CD4-positive, alpha-beta memory T cell (primary cell): ENCODE results near the gene TMEM179. TPM values are rescaled to one million over a fixed set of nuclear protein-coding genes. Genes with fewer than 3 reads are reported as not detected.

Source experiments
- CTCF ChIA-PET: fragments of 350-600 bp; sonication (Branson Sonifier 250); formaldehyde crosslinking; loops from one replicate; lab custom pipeline; 2021; ENCODE audit warnings: inconsistent platforms; ENCODE audit not compliant: partially characterized antibody; lab: Charles Lee
- POLR2A ChIA-PET: fragments of 350-600 bp; sonication (Branson Sonifier 250); formaldehyde crosslinking; loops from one replicate; lab custom pipeline; 2021; ENCODE audit not compliant: partially characterized antibody; lab: Charles Lee
- DNase-seq, 5 donors: peaks; one replicate each; pipeline versions ENCODE4 v3.0.0 to v3.0.0-alpha.2; 2020 to 2022; ENCODE audit warnings: mixed read lengths in 1 of 5
- H3K27ac ChIP-seq: one replicate; pipeline ENCODE4 v1.7.0; 2013; ENCODE audit warnings: low read depth, low read length
- H3K27me3 ChIP-seq: 2 replicates; pipeline ENCODE4 v1.7.0; 2013; ENCODE audit warnings: mild to moderate bottlenecking, low read length, moderate library complexity; ENCODE audit not compliant: insufficient read depth
- H3K36me3 ChIP-seq: 2 replicates; pipeline ENCODE4 v1.7.0; 2013; ENCODE audit warnings: mild to moderate bottlenecking, low read length, moderate library complexity; ENCODE audit not compliant: insufficient read depth
- H3K4me1 ChIP-seq: 2 replicates; pipeline ENCODE4 v1.7.0; 2013; ENCODE audit warnings: mild to moderate bottlenecking, low read length, moderate library complexity; ENCODE audit not compliant: insufficient read depth
- H3K4me3 ChIP-seq, 2 donors: one replicate each; pipeline ENCODE4 v1.7.0; 2013; ENCODE audit warnings: low read length in 2 of 2, mild to moderate bottlenecking in 1 of 2
- H3K9me3 ChIP-seq, 2 donors: one replicate each; pipeline ENCODE4 v1.7.0; 2013; ENCODE audit warnings: low read length in 2 of 2, control low read depth in 1 of 2; ENCODE audit not compliant: control insufficient read depth in 1 of 2
- H3K27ac Mint-ChIP-seq, 7 donors: one replicate each; pipeline ENCODE4 v1.8.0; 2020 to 2021; ENCODE audit warnings: mixed read lengths in 7 of 7, mild to moderate bottlenecking in 6 of 7, inconsistent platforms in 3 of 7, moderate library complexity in 3 of 7
- H3K27me3 Mint-ChIP-seq, 2 donors: one replicate each; pipeline ENCODE4 v1.8.0; 2020 to 2021; ENCODE audit warnings: mixed read lengths in 2 of 2
- H3K36me3 Mint-ChIP-seq, 2 donors: one replicate each; pipeline ENCODE4 v1.8.0; 2020 to 2021; ENCODE audit warnings: mixed read lengths in 2 of 2, inconsistent platforms in 1 of 2, mild to moderate bottlenecking in 1 of 2
- H3K4me1 Mint-ChIP-seq, 4 donors: one replicate each; pipeline ENCODE4 v1.8.0; 2020 to 2021; ENCODE audit warnings: mixed read lengths in 4 of 4, mild to moderate bottlenecking in 1 of 4
- H3K4me3 Mint-ChIP-seq, 8 donors: one replicate each; pipeline ENCODE4 v1.8.0; 2020 to 2021; ENCODE audit warnings: mixed read lengths in 8 of 8, mild to moderate bottlenecking in 7 of 8, moderate library complexity in 6 of 8, inconsistent platforms in 3 of 8
- H3K9me3 Mint-ChIP-seq, 8 donors: one replicate each; pipeline ENCODE4 v1.8.0; 2020 to 2021; ENCODE audit warnings: mixed read lengths in 8 of 8, mild to moderate bottlenecking in 5 of 8, inconsistent platforms in 3 of 8, moderate library complexity in 1 of 8
- intact Hi-C: fragments of 100-400 bp; cut with micrococcal nuclease; formaldehyde crosslinking; loops from one replicate; pipeline ENCODE4 v1.15.1; 2023
- polyA plus RNA-seq, 2 donors: library from polyadenylated mRNA; unstranded; fragments of 300-500 nt; fragmentation: Illumina TruSeq; gene quantifications; one replicate each; pipeline ENCODE4 v1.2.3, GENCODE V29; 2021
- total RNA-seq, 2 experiments: library from RNA; stranded (reverse); gene quantifications; one replicate each; pipeline ENCODE4 v1.2.3, GENCODE V29; 2021

Gene TMEM179
- total and polyA plus RNA-seq, 4 experiments from 2014 or later, result not detected

GRCh38 chr14:104578321-104578720 lies 26.3 kb downstream of the TMEM179 start:
- Histone ChIP-seq H3K27me3 (no peaks in the 10 kb centered on the region), H3K27ac (no peak overlapping the region), H3K4me3 (no peak overlapping the region), H3K36me3 (no peaks in the 10 kb centered on the region), H3K9me3 (no peaks in the 10 kb centered on the region), H3K4me1 (no peaks in the 10 kb centered on the region)
- Mint-ChIP-seq H3K4me1 (no peaks in the 10 kb centered on the region), H3K27ac (no peak overlapping the region), H3K4me3 (no peak overlapping the region), H3K27me3 (peaks cover 4 to 5% of the 10 kb centered on the region in 2 donors), H3K9me3 (no peaks in the 10 kb centered on the region), H3K36me3 (no peaks in the 10 kb centered on the region)
- POLR2A ChIA-PET, result no interaction called here
- no peak for DNase-seq
- CTCF ChIA-PET, result no interaction called here
- intact Hi-C loops, result no loop called here

- Histone ChIP-seq H3K36me3 (no peaks in the 10 kb centered on the region), H3K27me3 (no peaks in the 10 kb centered on the region), H3K4me3 (no peak overlapping the region), H3K4me1 (no peaks in the 10 kb centered on the region), H3K27ac (no peak overlapping the region), H3K9me3 (no peaks in the 10 kb centered on the region)
- ChIA-PET CTCF (interaction anchor here (1.2 kb wide), 1 partner anchor 13 kb away, joined by 3 read pairs; no protein-coding TSS in a partner anchor), POLR2A (no interaction called here)
- Mint-ChIP-seq H3K27ac (no peak overlapping the region), H3K27me3 (peaks cover 4 to 5% of the 10 kb centered on the region in 2 donors), H3K9me3 (no peaks in the 10 kb centered on the region), H3K4me3 (no peak overlapping the region), H3K4me1 (no peaks in the 10 kb centered on the region), H3K36me3 (no peaks in the 10 kb centered on the region)
- no peak for DNase-seq
- intact Hi-C loops, result no loop called here
These were observed 26.7 kb downstream of the TMEM179 start for GRCh38 chr14:104577847-104578301.

- intact Hi-C loops, result no loop called here
- POLR2A ChIA-PET, result no interaction called here
These were observed 27.1 kb downstream of the TMEM179 start for GRCh38 chr14:104577426-104577825.

DNA sequence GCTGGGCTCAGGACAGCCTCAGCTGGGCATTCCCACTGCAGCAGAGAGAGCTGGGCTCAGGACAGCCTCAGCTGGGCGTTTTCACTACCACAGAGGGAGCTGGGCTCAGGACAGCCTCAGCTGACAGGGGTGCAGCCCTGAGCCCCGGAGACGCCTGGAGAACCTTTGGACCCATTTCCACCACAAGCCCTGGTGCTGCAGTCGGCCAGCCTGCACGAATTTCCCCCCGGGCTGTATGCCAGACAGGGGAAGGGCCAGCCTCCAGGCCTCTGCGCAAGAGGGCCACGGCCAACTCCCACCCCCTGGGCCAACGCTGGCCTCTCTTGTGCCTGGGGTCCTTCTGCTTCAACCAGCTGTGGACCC lies 27.6 kb downstream of the TMEM179 start:
- intact Hi-C loops, result no loop called here
- CTCF ChIA-PET, result interaction anchor here (1.2 kb wide), 1 partner anchor 13 kb away, joined by 3 read pairs; no protein-coding TSS in a partner anchor

More at GRCh38 chr14:104577426-104577825, 27.1 kb downstream of the TMEM179 start:
- H3K27ac ChIP-seq, result no peak overlapping the region
- no peaks in the 10 kb centered on the region for H3K4me1 Mint-ChIP-seq
- no peaks in the 10 kb centered on the region for H3K27me3 ChIP-seq
- H3K27me3 Mint-ChIP-seq, result peaks cover 4 to 7% of the 10 kb centered on the region in 2 donors
- DNase-seq, result no peak
- no peaks in the 10 kb centered on the region for H3K9me3 Mint-ChIP-seq
- no peak overlapping the region for H3K4me3 ChIP-seq
- no peaks in the 10 kb centered on the region for H3K9me3 ChIP-seq
- H3K4me3 Mint-ChIP-seq, result no peak overlapping the region
- no peaks in the 10 kb centered on the region for H3K36me3 ChIP-seq
- H3K27ac Mint-ChIP-seq, result no peak overlapping the region
- H3K4me1 ChIP-seq, result no peaks in the 10 kb centered on the region
- H3K36me3 Mint-ChIP-seq, result no peaks in the 10 kb centered on the region
- CTCF ChIA-PET, result interaction anchor here (1.2 kb wide), 1 partner anchor 13 kb away, joined by 3 read pairs; no protein-coding TSS in a partner anchor

DNA sequence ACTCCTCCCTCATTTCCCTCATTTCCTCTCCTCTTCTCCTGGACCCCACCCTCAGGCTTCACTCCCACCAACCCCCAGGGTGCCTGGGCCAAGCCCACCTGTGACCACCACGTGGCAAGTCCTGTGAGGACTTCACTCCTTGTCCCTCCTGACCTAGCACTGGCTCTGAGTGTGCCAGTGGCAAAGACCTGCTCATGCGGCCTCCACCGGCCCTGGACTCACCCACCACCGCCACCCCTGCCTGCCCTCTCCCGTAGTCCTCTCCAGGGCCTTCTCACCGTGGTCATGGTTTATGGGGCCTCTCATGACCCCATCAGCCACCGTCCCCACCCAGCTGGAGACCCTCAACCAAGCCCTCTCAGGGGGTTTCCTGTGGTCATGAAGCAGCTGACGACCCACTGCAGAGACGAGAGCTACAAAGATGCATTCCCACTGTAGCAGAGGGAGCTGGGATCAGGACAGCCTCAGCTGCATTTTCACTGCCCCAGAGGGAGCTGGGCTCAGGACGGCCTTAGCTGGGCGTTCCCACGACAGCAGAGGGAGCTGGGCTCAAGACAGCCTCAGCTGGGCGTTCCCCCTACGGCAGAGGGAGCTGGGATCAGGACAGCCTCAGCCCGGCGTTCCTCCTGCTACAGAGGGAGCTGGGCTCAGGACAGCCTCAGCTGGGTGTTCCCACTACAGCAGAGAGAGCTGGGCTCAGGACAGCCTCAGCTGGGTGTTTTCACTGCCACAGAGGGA lies 28.2 kb downstream of the TMEM179 start:
- intact Hi-C loops, result no loop called here
- ChIA-PET POLR2A (no interaction called here), CTCF (interaction anchor here (1.2 kb wide), 1 partner anchor 12 kb away, joined by 3 read pairs; no protein-coding TSS in a partner anchor)
- H3K9me3 Mint-ChIP-seq, result no peaks in the 10 kb centered on the region
- DNase-seq, result no peak
- Histone ChIP-seq H3K4me1 (no peaks in the 10 kb centered on the region), H3K4me3 (no peak overlapping the region), H3K9me3 (no peaks in the 10 kb centered on the region), H3K27me3 (no peaks in the 10 kb centered on the region), H3K27ac (no peak overlapping the region), H3K36me3 (no peaks in the 10 kb centered on the region)
- no peaks in the 10 kb centered on the region for H3K36me3 Mint-ChIP-seq
- no peaks in the 10 kb centered on the region for H3K4me1 Mint-ChIP-seq
- peaks cover 4 to 8% of the 10 kb centered on the region in 2 donors for H3K27me3 Mint-ChIP-seq
- no peak overlapping the region for H3K4me3 Mint-ChIP-seq
- no peak overlapping the region for H3K27ac Mint-ChIP-seq

More for the DNA sequence above, 27.6 kb downstream of the TMEM179 start:
- H3K9me3 ChIP-seq, result no peaks in the 10 kb centered on the region
- Mint-ChIP-seq H3K4me1 (no peaks in the 10 kb centered on the region), H3K27me3 (peaks cover 4 to 8% of the 10 kb centered on the region in 2 donors), H3K4me3 (no peak overlapping the region), H3K27ac (no peak overlapping the region), H3K36me3 (no peaks in the 10 kb centered on the region), H3K9me3 (no peaks in the 10 kb centered on the region)
- no peaks in the 10 kb centered on the region for H3K27me3 ChIP-seq
- POLR2A ChIA-PET, result no interaction called here
- no peaks in the 10 kb centered on the region for H3K36me3 ChIP-seq
- H3K27ac ChIP-seq, result no peak overlapping the region
- H3K4me3 ChIP-seq, result no peak overlapping the region
- H3K4me1 ChIP-seq, result no peaks in the 10 kb centered on the region
- no peak for DNase-seq

GRCh38 chr14:104574978-104575583 lies 29.5 kb downstream of the TMEM179 start:
- no peak overlapping the region for H3K27ac Mint-ChIP-seq
- intact Hi-C loops, result no loop called here
- no peak overlapping the region for H3K4me3 Mint-ChIP-seq
- no peak for DNase-seq
- no peaks in the 10 kb centered on the region for H3K36me3 ChIP-seq
- H3K27me3 ChIP-seq, result no peaks in the 10 kb centered on the region
- ChIA-PET POLR2A (no interaction called here), CTCF (no interaction called here)
- peaks cover 0 to 2% (median 0%) of the 10 kb centered on the region in 8 donors for H3K9me3 Mint-ChIP-seq
- peaks cover 4 to 7% of the 10 kb centered on the region in 2 donors for H3K27me3 Mint-ChIP-seq
- H3K4me1 Mint-ChIP-seq, result no peaks in the 10 kb centered on the region
- H3K4me3 ChIP-seq, result no peak overlapping the region
- no peaks in the 10 kb centered on the region for H3K36me3 Mint-ChIP-seq
- H3K9me3 ChIP-seq, result no peaks in the 10 kb centered on the region
- no peaks in the 10 kb centered on the region for H3K4me1 ChIP-seq
- no peak overlapping the region for H3K27ac ChIP-seq

GRCh38 chr14:104574536-104574935 lies 30.0 kb downstream of the TMEM179 start:
- no peaks in the 10 kb centered on the region for H3K27me3 ChIP-seq

More at GRCh38 chr14:104574536-104574935, 30.0 kb downstream of the TMEM179 start:
- Mint-ChIP-seq H3K4me3 (no peak overlapping the region), H3K27ac (no peak overlapping the region), H3K27me3 (peaks cover 4 to 8% of the 10 kb centered on the region in 2 donors), H3K36me3 (no peaks in the 10 kb centered on the region), H3K4me1 (no peaks in the 10 kb centered on the region), H3K9me3 (peaks cover 0 to 2% (median 0%) of the 10 kb centered on the region in 8 donors)
- Histone ChIP-seq H3K4me1 (no peaks in the 10 kb centered on the region), H3K27ac (no peak overlapping the region), H3K4me3 (no peak overlapping the region), H3K9me3 (no peaks in the 10 kb centered on the region), H3K36me3 (no peaks in the 10 kb centered on the region)
- CTCF ChIA-PET, result interaction anchor here (1.2 kb wide), 2 partner anchors 497 to 557 kb away, joined by 3 read pairs; no protein-coding TSS in a partner anchor
- no peak for DNase-seq
- POLR2A ChIA-PET, result no interaction called here
- intact Hi-C loops, result no loop called here
